Inflammatory macrophage (primary cell): ENCODE results near the gene C19orf12.
"Not testable (repeated sequence)": the region's sequence is repeated elsewhere in the genome, so short reads cannot be mapped to it uniquely, and the experiment has no call there.

Experiments
- DNase-seq, 2 donors: peaks; one replicate each; pipeline ENCODE4 v3.0.0-alpha.2; 2020 to 2022

Gene C19orf12

DNA sequence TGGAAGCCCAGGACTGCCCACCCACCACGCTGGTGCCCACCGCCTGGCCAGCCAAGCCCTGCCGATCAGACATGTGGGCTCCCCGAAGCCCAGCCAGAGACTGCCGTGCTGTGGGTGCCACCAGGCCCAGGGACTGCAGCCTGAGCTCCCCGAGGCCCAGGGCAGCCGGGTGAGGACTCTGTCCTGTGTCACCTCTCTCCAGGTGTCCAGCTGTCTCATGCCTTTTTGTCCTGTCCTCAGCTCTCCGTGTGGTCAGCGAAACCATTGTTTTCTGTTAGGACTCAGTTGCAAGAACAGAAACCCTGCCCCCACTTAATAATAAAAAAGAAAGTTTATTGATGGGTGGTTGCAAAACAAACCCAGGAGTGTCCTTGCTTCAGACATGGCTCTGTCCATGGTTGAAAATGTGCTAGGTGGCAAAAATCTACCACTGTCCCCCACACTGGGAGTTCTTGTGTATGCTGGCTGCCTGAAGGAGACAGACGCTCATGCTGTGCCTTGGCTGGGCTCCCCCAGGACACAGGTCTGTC is 39.9 kb downstream of the C19orf12 start:
- no peak for DNase-seq

DNA sequence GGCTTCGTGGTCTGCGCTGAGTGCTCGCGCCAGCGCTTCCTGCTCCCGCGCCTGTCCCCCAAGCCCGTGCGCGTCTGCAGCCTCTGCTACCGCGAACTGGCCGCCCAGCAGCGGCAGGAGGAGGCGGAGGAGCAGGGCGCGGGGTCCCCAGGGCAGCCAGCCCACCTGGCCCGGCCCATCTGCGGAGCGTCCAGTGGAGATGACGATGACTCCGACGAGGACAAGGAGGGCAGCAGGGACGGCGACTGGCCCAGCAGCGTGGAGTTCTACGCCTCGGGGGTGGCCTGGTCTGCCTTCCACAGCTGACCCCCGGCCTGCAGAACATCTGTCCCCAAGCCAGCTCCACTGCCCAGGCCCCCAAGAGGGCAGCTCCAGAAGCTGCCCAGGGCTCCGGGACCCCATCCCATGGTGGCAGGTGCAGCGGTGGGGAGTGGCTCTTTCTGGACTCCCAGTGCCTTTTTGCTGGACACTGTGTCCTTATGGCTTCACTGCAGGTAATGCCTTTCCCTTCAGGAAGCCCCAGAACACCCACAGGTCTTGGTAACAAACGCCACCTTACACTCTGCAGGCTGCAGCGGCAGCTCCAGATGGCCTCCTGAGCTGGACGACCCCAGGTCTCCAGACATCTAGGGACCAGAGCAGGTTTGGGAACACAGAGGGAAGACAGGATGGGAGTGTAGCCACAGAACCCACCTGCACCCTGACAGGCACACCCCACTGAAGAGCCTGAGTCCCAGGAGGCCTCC is 40.5 kb downstream of the C19orf12 start:
- DNase-seq, result no peak

- no peak for DNase-seq
Measured at GRCh38 chr19:29673451-29674371, 41.4 kb downstream of the C19orf12 start.

- peak; percentile 35 to 79 for DNase-seq
Measured at GRCh38 chr19:29672933-29673336, 42.1 kb downstream of the C19orf12 start.

DNA sequence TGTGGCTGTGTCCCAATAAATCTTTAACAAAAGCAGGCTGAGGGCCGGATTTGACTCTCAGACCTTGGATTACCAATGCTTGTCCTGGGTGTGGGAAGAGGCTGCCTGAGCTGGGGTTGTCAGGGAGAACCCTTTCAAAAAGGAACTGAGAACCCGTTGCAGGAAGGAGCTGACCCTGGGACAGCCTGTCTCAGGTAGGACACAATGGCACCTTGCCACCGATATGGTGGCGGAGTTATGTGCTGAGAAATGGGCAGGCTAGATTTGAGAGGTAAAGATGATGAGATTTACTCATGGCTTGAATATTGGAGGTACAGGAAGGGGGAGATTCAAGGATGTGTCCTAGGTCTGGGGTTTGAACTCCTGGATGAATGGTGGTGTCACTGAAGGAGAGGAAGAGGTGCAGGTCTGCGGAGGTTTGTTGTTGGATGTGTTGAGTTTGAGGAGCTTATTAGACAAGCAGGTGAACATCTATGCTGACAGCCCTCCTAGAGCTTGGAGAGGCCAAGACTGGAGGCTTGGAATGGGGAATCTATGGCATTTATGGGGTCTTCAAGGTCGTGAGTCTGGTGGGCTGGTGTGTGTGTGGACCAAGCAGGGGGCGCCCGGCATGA is 42.6 kb downstream of the C19orf12 start:
- DNase-seq, result peak in 1 of 2 donors; percentile 24

DNA sequence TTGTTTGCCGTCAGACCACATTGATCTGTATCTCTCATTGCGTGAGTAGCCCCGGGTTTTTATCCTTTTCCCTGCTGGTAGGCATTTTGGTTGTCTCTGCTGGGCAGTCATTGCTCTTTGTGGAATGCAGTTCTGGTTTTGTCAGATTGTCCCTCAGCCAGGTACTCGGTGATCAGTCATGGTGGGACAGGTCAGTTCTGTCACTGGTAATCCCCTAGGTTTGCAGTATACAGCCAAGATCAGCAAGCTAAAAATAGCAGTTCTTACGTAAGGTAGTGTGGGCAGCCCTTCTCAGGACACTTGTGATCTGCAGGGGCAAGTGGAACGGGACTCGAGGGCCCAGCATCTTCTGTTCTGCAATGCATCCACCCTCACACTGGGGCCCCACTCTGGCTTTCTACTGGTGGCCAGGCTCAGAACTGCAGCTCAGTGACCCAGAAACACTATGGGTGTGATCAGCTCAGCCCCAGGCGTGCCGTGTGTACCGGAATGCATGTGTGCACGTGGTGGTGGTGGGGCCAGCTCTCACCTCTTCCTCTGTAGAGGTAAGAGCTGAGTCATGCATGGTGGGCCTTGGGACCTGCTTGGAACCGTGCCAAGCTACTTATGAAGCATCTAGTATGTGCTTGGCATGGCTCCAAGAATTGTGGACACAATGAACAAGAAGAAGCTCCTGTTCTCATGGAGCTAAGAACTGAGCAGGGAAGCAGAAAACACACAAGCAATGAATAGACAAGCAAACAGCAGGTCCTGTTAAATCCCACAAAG is 43.5 kb downstream of the C19orf12 start:
- peak; percentile 56 to 83 for DNase-seq

DNA sequence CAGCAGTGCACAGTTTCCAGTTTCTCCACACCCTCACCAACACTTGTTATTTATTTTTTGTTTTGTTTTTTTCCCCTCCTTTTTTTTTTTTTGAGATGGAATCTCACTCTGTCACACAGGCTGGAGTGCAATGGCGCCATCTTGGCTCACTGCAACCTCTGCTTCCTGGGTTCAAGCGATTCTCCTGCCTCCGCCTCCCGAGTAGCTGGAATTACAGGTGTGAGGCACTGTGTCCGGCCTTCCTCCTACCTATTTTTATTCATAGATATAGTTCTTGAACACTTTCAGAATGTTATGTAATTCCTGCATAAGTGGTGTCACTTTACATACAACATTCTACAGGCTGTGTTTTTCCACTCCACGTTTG is 44.1 kb downstream of the C19orf12 start:
- DNase-seq, result not testable (repeated sequence)

DNA sequence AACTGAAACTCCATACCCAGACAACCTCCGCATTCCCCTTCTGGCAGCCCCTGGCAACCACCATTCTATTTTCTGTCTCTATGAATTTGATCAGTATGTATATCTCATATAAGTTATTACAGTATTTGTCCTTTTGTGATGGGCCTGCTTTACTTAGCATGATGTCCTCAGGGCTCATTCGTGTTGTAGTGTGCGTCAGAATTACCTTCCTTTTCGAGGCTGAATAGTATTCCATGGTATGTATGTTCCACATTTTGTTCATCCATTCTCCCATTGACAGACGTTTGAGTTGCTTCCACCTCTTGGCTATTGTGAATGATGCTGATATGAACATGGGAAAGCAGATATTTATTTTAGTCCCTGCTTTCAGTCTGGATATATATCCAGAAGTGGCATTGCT is 44.8 kb downstream of the C19orf12 start:
- DNase-seq, result no peak

- no peak for DNase-seq
Measured at GRCh38 chr19:29668746-29669609, 46.1 kb downstream of the C19orf12 start.

DNA sequence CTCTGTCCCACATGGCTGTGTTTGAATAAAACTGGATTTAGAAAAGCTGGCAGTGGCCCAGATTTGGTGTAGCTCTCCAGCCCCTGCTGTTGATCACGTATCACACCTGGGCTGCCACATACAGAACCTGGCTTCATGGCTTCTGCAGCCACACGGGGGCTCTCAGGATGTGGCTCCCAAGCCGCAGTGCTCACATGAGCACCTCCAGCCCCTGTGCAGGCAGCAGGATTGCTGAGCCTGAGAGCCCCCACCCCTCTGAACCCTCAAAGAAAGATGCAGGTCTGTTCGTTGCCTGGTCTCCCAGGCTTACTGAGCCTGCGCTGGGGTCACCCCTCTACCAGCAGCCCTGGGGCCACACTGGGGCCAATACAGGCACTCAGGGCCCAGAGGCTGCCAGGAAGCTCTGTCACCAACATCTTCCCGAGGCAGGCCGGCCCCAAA is 47.1 kb downstream of the C19orf12 start:
- DNase-seq, result no peak

DNA sequence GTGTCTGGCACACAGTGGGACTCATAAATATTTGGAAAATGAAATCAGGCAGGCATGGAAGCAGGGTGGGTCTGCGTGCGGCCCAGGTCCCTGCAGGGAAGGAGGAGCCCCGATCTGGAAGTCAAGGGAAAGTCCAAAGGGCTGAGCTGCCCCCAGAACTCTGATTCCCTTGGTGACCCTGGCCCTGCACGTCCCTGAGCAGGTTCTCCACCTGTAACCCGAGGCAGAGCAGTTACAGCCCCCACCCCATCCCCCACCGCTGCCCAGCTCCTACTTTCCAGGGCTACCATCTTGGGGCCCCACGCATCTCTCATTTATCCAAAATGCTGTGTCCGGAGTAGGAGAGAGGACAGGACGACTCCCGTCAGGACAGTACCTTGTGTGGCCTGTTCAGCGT is 47.7 kb downstream of the C19orf12 start:
- DNase-seq, result no peak

DNA sequence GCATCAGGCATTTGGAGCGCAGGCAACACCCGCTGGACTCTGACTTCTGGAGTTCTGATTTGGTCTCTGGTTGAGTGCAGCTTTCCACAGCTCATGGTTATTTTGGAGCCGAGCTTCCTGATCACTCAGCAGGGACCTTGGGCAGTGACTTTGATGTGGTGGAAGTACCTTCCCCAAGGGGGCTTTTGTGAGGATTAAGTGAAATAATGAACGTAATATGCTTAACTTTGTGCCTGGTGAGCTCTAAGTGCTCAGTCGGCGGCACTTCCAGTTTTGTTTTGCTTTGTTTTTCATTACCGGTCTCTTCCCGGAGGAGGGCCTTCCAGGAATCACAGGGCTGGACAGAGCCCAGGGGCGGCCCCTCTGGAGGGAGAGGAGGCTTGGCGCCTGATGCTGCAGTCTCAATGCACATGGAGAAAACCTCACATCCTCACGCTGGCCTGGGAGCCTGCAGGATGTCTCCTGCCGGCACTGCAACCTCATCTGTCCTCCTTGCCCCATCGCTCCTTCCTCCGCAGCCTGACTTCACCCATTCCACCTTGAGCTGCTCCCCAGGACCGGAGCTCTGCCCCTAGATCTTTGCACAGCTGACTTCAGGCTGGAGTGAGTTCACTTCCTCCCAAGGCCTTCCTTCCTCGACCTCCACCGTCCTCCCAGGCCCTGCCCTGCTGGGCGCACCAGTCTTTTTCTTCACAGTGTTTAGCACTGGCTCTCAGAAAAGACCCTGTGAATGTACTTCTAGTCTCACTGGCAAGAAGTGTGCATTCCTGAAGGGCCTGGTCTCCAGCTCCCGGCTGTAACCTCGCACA is 48.3 kb downstream of the C19orf12 start:
- no peak for DNase-seq

DNA sequence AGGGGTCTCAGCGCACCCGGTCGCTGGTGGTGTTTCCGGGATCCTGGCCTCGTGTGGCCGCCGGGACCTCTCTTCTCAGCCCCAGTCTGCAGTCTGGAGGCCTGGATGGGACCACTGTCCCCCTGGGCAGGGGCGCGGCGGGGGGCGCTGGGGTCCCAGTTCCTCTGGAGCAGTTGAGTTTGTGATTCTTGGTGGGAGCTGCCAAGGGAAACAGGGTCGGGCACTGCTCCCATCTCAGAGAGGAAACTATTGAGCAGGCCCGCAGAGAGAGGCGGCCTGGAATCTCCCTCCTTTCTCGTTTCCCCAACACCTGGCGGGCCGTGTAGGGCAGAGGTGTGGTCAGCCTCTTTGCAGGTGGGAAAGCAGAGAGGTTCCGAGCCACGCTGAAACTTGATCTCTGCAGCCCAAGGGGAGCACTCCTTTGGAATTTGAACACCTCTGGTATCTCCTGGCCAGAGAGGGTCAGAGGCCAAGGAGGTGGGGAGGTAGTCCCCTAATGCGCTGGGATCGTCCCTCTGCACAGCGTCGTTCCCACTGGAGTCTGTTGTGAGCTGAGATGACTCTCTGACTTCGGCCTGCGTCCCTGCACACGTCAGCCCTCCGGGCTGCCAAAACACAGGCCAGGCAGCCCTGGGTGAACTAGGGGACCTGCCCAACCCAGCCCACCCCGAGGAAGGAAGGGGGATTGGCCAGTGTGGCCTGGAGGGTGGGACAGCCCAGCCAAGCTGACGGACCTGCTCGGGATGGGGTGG is 49.1 kb downstream of the C19orf12 start:
- DNase-seq, result no peak

DNA sequence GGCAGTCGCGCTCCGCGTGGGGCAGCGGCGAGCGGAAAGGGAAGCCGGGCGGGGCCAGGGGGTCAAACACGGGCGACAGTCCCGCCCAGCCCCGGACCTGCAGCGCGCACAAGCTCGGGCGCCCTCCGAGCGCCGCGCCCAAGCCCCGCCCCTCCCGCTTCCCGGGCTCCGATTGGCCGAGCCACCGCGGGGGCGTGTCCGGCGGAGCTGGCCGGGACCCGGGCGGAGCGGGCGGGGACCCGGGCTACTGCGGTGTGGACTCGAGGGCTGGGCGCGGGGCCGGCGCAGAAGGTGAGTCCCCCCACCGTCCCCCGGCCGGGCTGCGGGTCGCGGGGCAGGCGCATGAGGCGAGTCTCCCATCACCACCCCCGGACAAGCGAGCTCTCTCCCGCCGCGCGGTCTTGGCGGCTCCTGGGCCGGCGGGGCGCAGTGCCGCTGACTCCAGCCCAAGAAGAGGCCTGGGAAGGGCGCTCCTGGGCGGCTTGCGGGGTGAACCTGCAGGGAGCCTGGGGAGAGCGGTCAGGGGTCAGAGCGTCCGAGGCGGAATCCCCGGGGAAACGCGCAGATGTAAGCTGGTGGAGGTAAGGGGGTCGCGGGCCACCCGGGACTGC is 49.7 kb downstream of the C19orf12 start, which contains the start of gene PLEKHF1:
TSS of gene PLEKHF1 (plus strand) at position 247 of the 611 bp plus-strand sequence. CDS start 8,379 bp downstream, outside the sequence.
- peak; percentile 84 to 90 for DNase-seq

DNA sequence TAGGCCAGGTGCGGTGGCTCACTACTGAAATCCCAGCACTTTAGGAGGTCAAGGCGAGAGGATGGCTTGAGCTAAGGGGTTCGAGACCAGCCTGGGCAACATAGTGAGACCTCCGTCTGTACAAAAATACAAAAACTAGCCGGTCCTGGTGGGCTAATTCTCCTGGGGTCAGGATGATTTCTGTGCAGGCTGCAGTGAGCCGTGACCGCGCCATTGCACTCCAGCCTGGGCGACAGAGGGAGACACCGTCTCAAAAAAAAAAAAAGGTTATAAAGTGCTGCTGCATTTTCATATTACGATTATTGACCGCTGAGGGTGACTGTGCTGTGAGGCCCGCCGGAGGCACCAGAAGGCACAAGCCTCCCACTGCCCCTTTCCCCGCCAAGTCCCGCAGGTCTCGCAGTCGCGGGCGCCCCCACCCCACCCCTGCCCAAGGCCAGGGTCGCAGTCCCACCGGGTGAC is 50.3 kb downstream of the C19orf12 start:
- no peak for DNase-seq

GRCh38 chr19:29663861-29664752 is 51.0 kb downstream of the C19orf12 start:
- no peak for DNase-seq

DNA sequence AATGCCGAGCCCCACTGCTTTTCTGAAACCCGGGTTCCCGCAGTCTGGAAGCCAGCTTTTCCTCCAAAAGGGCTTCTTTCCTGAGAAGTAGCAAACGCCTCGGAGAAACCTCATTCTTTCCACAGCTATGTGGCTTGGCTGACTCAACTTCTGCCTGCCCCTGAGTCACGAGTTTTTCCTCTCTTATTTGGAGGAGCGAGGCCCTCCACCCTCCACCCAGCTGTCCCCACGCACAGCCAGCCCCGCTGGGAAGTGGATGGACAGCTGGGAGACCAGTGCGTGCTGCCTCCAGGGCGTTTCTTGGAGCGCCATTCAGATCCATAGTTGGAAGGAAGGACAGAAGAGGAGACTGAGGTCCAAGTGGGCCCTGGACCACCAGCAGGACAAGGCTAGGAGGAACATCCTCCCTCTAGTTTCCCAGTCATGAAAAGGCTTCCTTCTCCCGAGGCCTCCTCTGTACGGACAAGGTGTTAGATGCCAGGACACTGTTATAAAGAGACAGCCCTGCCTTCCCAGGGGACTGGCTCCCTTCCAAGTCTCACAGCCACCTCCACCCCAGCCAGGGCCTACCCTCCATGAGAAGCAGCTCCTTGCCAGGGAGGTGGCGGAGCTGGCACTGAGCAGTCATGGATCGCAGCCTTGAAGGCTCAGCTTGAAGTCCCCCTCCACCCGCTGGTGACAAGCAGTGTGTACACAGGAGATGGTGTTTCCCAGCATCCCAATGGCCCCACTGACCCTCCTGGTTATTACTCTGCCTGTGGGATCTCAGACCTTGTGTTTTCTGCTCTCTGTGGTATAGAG is 52.3 kb downstream of the C19orf12 start:
- DNase-seq, result peak; percentile 26 to 58
